ENCODE data around the gene PXDN. TPM values are rescaled to one million over a fixed set of nuclear protein-coding genes. Genes with fewer than 3 reads are reported as not detected.

The PXDN gene
- total and polyA plus RNA-seq, 2 of the 4 experiments (the other 2 are of a cell fraction), result 153 to 332 TPM

DNA sequence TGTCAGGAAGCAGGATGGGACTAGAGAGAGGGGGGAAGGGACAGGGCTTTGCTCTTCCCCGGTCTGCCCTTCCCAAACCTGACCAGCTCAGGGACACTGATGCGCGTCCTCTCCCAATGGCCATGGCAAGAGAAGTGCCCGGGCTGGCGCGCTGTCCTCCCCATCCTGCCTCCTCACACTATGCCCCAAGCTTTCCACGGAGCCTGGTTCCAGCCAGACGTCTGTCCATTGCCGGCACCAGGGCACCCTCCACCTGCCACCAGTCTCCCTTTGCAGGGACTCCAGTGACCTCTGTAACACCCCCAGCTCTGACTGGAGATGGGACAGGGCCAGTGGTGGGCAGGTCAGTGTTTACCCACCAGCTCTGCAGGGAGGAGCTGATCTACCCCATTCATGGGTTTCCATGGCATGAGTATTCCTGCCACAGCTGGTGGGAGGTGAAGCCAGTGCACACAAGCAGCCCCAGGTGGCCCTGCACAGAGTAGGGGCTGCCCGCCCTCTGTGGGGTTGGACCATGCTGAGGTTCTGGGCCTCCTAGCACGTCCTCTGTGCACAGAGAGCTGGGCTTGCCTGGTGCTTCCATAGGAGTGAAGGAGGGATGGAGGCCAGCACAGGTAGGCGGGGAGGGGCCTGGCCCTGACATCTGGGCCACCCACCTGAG, 109.5 kb downstream of the PXDN start:
- no peak overlapping the region for H3K56ac ChIP-seq (ENCODE audit: extremely low read depth, insufficient read depth, low read length)
- ATAC-seq (ENCODE audit: low read depth) (no peak), DNase-seq (no peak)
- no peak overlapping the region for H4K91ac ChIP-seq (ENCODE audit: insufficient read depth, low read depth, low read length)
- H3K27ac ChIP-seq (ENCODE audit: insufficient read depth, low read length), result no peak overlapping the region
- WGBS, 2 experiments (ENCODE audit: extremely low coverage in 2 of 2, insufficient read length in 1 of 2), result 100% methylated on average over 1 of the region's 12 CpGs; no CpG with 5 or more reads in 1 of the 2 experiments
- H3K4ac ChIP-seq (ENCODE audit: low read depth, low read length), result no peak overlapping the region
- TF ChIP-seq BHLHE40 (IDR thresholded peaks at IDR 0.05; ENCODE audit: low read depth, low read length) (no peak), RFX5 (IDR thresholded peaks at IDR 0.05; ENCODE audit: low read depth, low read length) (no peak), RAD21 (IDR thresholded peaks at IDR 0.05; ENCODE audit: low read length) (no peak), NFE2L2 (IDR thresholded peaks at IDR 0.05; ENCODE audit: low read depth, low read length) (no peak), CHD1 (IDR thresholded peaks at IDR 0.05; ENCODE audit: low read depth, low read length) (no peak), POLR2A (IDR thresholded peaks at IDR 0.05; ENCODE audit: low read depth, low read length) (no peak), SMC3 (IDR thresholded peaks at IDR 0.05; ENCODE audit: low read depth, low read length) (no peak)
- TF ChIP-seq, protein P1, sequence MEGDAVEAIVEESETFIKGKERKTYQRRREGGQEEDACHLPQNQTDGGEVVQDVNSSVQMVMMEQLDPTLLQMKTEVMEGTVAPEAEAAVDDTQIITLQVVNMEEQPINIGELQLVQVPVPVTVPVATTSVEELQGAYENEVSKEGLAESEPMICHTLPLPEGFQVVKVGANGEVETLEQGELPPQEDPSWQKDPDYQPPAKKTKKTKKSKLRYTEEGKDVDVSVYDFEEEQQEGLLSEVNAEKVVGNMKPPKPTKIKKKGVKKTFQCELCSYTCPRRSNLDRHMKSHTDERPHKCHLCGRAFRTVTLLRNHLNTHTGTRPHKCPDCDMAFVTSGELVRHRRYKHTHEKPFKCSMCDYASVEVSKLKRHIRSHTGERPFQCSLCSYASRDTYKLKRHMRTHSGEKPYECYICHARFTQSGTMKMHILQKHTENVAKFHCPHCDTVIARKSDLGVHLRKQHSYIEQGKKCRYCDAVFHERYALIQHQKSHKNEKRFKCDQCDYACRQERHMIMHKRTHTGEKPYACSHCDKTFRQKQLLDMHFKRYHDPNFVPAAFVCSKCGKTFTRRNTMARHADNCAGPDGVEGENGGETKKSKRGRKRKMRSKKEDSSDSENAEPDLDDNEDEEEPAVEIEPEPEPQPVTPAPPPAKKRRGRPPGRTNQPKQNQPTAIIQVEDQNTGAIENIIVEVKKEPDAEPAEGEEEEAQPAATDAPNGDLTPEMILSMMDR (conservative IDR thresholded peaks at IDR 0.05; ENCODE audit: low read depth, low read length), result no peak
- TF ChIP-seq, protein P2, sequence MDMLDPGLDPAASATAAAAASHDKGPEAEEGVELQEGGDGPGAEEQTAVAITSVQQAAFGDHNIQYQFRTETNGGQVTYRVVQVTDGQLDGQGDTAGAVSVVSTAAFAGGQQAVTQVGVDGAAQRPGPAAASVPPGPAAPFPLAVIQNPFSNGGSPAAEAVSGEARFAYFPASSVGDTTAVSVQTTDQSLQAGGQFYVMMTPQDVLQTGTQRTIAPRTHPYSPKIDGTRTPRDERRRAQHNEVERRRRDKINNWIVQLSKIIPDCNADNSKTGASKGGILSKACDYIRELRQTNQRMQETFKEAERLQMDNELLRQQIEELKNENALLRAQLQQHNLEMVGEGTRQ (IDR thresholded peaks at IDR 0.05; ENCODE audit: low read depth, low read length), result no peak
- no peaks in the 10 kb centered on the region for H3K9me3 ChIP-seq (ENCODE audit: control insufficient read depth, insufficient read depth, low read length)
- dilution Hi-C loops (cut with HindIII; ENCODE audit: low sequenced_read_pairs, unreplicated experiment), result no loop called here
- POLR2A ChIA-PET (ENCODE audit: unreplicated experiment), result no interaction called here
- CTCF ChIA-PET, result no interaction called here
- peaks cover 3 to 81% of the 10 kb centered on the region in 2 experiments; a peak in 3 of 4 replicates for H3K79me1 ChIP-seq (ENCODE audit: low read depth in 1 of 2, low read length in 2 of 2)
- BruUV-seq (replicated peaks), result no TSS peak
- H2AK5ac ChIP-seq (ENCODE audit: low read depth, low read length), result no peak overlapping the region; the same call in 1 of the 2 replicates
- H3K18ac ChIP-seq (ENCODE audit: low read depth, low read length), result no peak overlapping the region
- peaks cover 16% of the 10 kb centered on the region for H3K4me1 ChIP-seq (ENCODE audit: control insufficient read depth, insufficient read depth, low read length)
- H2BK120ac ChIP-seq (ENCODE audit: low read depth, low read length), result no peak overlapping the region
- H2AK9ac ChIP-seq (replicated peaks; ENCODE audit: low read depth, low read length, poor library complexity), result no peak overlapping the region
- no peak overlapping the region for H3K14ac ChIP-seq (replicated peaks; ENCODE audit: low read depth, low read length)
- H4K5ac ChIP-seq (ENCODE audit: low read depth, low read length), result no peak overlapping the region
- no peak overlapping the region for H3K4me3 ChIP-seq (ENCODE audit: insufficient read depth, low read depth, low read length)
- no peak overlapping the region for H4K8ac ChIP-seq (ENCODE audit: low read depth in 2 of 2, low read length in 2 of 2)
- no peak overlapping the region for H3K9ac ChIP-seq (ENCODE audit: low read depth, low read length)
- H4K20me1 ChIP-seq (ENCODE audit: insufficient read depth, low read length), result peaks cover 24% of the 10 kb centered on the region
- no peak overlapping the region for H2AFZ ChIP-seq (replicated peaks; ENCODE audit: low read length, poor library complexity)
- H3K27me3 ChIP-seq (ENCODE audit: control insufficient read depth, insufficient read depth, low read length), result no peaks in the 10 kb centered on the region
- no peak overlapping the region for H2BK20ac ChIP-seq (ENCODE audit: low read depth, low read length)
- no peak overlapping the region for H3K23ac ChIP-seq (ENCODE audit: low read depth, low read length)
- H3K36me3 ChIP-seq (ENCODE audit: control insufficient read depth, insufficient read depth, low read length), result peaks cover 71% of the 10 kb centered on the region
- H2BK5ac ChIP-seq (ENCODE audit: low read depth, low read length, poor library complexity, severe bottlenecking), result no peak overlapping the region
- H3K9me1 ChIP-seq (ENCODE audit: insufficient read depth, low read length), result peaks cover 18% of the 10 kb centered on the region
- intact Hi-C loops (cut with micrococcal nuclease), result no loop called here
- H2BK15ac ChIP-seq (ENCODE audit: low read depth, low read length), result no peak overlapping the region
- in situ Hi-C loops (cut with MboI; ENCODE audit: low sequenced_read_pairs), result no loop called here
- H3K4me2 ChIP-seq (ENCODE audit: low read depth, low read length), result no peak overlapping the region
